GM18508 (cell line): ENCODE data around the gene GRHL1.

Experiments
- ATAC-seq: cut with Tn5 transposase; IDR thresholded peaks from one replicate; pipeline ENCODE4 v1.9.1; 2021; ENCODE audit warnings: moderate number of reproducible peaks; ENCODE audit not compliant: insufficient read depth, unreplicated experiment

GRHL1 gene

GRCh38 chr2:10036095-10036884 lies 84.8 kb downstream of the GRHL1 start:
- no peak for ATAC-seq

- ATAC-seq: no peak
These were observed 86.6 kb downstream of the GRHL1 start for GRCh38 chr2:10038123-10038522.

- ATAC-seq: no peak
These were observed 87.2 kb downstream of the GRHL1 start for GRCh38 chr2:10038716-10039115.

GRCh38 chr2:10039658-10040410 lies 88.3 kb downstream of the GRHL1 start:
- no peak for ATAC-seq

GRCh38 chr2:10041711-10042110 lies 90.2 kb downstream of the GRHL1 start:
- no peak for ATAC-seq

- no peak for ATAC-seq
These were observed 91.0 kb downstream of the GRHL1 start for GRCh38 chr2:10042301-10043161.

- no peak for ATAC-seq
These were observed 91.9 kb downstream of the GRHL1 start, which contains the start of gene KLF11 for GRCh38 chr2:10043256-10043905. TSS of gene KLF11 (plus strand) at chr2:10043550. CDS start at chr2:10043717, 167 bp downstream.

GRCh38 chr2:10043906-10044601 lies 92.6 kb downstream of the GRHL1 start:
- no peak for ATAC-seq

GRCh38 chr2:10045561-10046355 lies 94.3 kb downstream of the GRHL1 start:
- no peak for ATAC-seq

- ATAC-seq: no peak
These were observed 95.4 kb downstream of the GRHL1 start for GRCh38 chr2:10046931-10047330.

- no peak for ATAC-seq
These were observed 96.4 kb downstream of the GRHL1 start for GRCh38 chr2:10047616-10048500.

- ATAC-seq: no peak
These were observed 97.1 kb downstream of the GRHL1 start for GRCh38 chr2:10048501-10049171.
